GM23248 (cell line): ENCODE data around the gene RASA2. TPM values are rescaled to one million over a fixed set of nuclear protein-coding genes. Genes with fewer than 3 reads are reported as not detected.

Experiments used
- DNase-seq: peaks from one replicate; pipeline ENCODE4 v3.0.0-alpha.2; 2015
- H2AFZ ChIP-seq: fragments of 200-600 bp; sonication (generic); 2 replicates; pipeline ENCODE4 v1.6.1; 2016; ENCODE audit warnings: antibody characterized with exemption
- H3F3A ChIP-seq: fragments of 200-600 bp; sonication (generic); 2 replicates; pipeline ENCODE4 v1.6.1; 2016; ENCODE audit warnings: mild to moderate bottlenecking, antibody characterized with exemption, mixed run types; ENCODE audit not compliant: insufficient read depth
- H3K27ac ChIP-seq: fragments of 200-600 bp; sonication (generic); 2 replicates; pipeline ENCODE4 v1.5.1; 2016; ENCODE audit warnings: mild to moderate bottlenecking
- H3K27me3 ChIP-seq: fragments of 200-600 bp; sonication (generic); replicated peaks from 2 replicates; pipeline ENCODE4 v1.6.1; 2016; ENCODE audit warnings: mild to moderate bottlenecking; ENCODE audit not compliant: insufficient read depth
- H3K36me3 ChIP-seq: fragments of 200-600 bp; sonication (generic); 2 replicates; pipeline ENCODE4 v1.6.1; 2016; ENCODE audit warnings: low read depth, mild to moderate bottlenecking
- H3K4me1 ChIP-seq: fragments of 200-600 bp; sonication (generic); 2 replicates; pipeline ENCODE4 v1.6.1; 2016; ENCODE audit warnings: mild to moderate bottlenecking; ENCODE audit not compliant: insufficient read depth
- H3K4me2 ChIP-seq: fragments of 200-600 bp; sonication (generic); one replicate; pipeline ENCODE4 v1.6.1; 2016; ENCODE audit warnings: mild to moderate bottlenecking; ENCODE audit not compliant: unreplicated experiment
- H3K4me3 ChIP-seq: fragments of 200-600 bp; sonication (generic); 2 replicates; pipeline ENCODE4 v1.5.1; 2016; ENCODE audit warnings: mild to moderate bottlenecking
- H3K79me2 ChIP-seq: fragments of 200-600 bp; sonication (generic); 2 replicates; pipeline ENCODE4 v1.6.1; 2016; ENCODE audit warnings: mild to moderate bottlenecking; ENCODE audit not compliant: insufficient read depth
- H3K9ac ChIP-seq: fragments of 200-600 bp; sonication (generic); 2 replicates; pipeline ENCODE4 v1.6.1; 2016; ENCODE audit warnings: mild to moderate bottlenecking
- H3K9me2 ChIP-seq: fragments of 200-600 bp; sonication (generic); 2 replicates; pipeline ENCODE4 v1.6.1; 2016; ENCODE audit warnings: mixed run types, mild to moderate bottlenecking, moderate library complexity; ENCODE audit not compliant: insufficient read depth
- H3K9me3 ChIP-seq: fragments of 200-600 bp; sonication (generic); one replicate; pipeline ENCODE4 v1.6.1; 2017; ENCODE audit warnings: low read depth
- H4K20me1 ChIP-seq: fragments of 200-600 bp; sonication (generic); 2 replicates; pipeline ENCODE4 v1.6.0; 2016; ENCODE audit not compliant: insufficient read depth
- EZH2 ChIP-seq: fragments of 200-600 bp; sonication (generic); IDR thresholded peaks from 2 replicates; pipeline ENCODE4 v1.6.1; 2018; ENCODE audit warnings: antibody characterized with exemption, mild to moderate bottlenecking; ENCODE audit not compliant: insufficient read depth, poor library complexity, severe bottlenecking
- EZH2phosphoT487 ChIP-seq: fragments of 200-600 bp; sonication (generic); IDR thresholded peaks from 2 replicates; pipeline ENCODE4 v1.6.1; 2018; ENCODE audit warnings: antibody characterized with exemption, moderate library complexity, mild to moderate bottlenecking, low read depth; ENCODE audit not compliant: insufficient read depth
- WGBS, 2 experiments: methylation state at CpG; one replicate each; pipeline ENCODE4 v1.1.6; 2015 to 2017; ENCODE audit warnings: low lambda C conversion rate in 2 of 2, low coverage in 1 of 2; ENCODE audit errors: missing lambda C conversion rate in 2 of 2; 5-methylcytosine and 5-hydroxymethylcytosine counted together
- in situ Hi-C: fragments of 300-500 bp; cut with MboI; formaldehyde crosslinking; loops from 2 replicates; pipeline ENCODE4 v1.15.0; 2020
- polyA plus RNA-seq: library from polyadenylated mRNA; unstranded; fragments of >200 nt; fragmentation: Nextera tagmentation; extraction: Ambion mirVana; gene quantifications from 2 replicates; pipeline ENCODE4 v1.2.1, GENCODE V29; 2016
- total RNA-seq: library from RNA; depleted of rRNA; stranded (reverse); fragments of >200 nt; shearing (Covaris generic); gene quantifications from 2 replicates; pipeline ENCODE4 v1.2.3, GENCODE V29; 2014

Gene RASA2
- total and polyA plus RNA-seq, 2 experiments from 2014 or later: 16.9 to 18.8 TPM

GRCh38 chr3:141537856-141538255 is 51.0 kb downstream of the RASA2 start:
- H3K4me2 ChIP-seq: no peak overlapping the region
- no peak overlapping the region for H3K9ac ChIP-seq
- H4K20me1 ChIP-seq: no peaks in the 10 kb centered on the region
- H3K79me2 ChIP-seq: peaks cover 65% of the 10 kb centered on the region
- peaks cover 34% of the 10 kb centered on the region for H3K4me1 ChIP-seq
- in situ Hi-C loops: no loop called here
- H3K27me3 ChIP-seq: no peaks in the 10 kb centered on the region
- H3K4me3 ChIP-seq: no peak overlapping the region
- H2AFZ ChIP-seq: no peak overlapping the region
- H3K27ac ChIP-seq: no peak overlapping the region
- H3K36me3 ChIP-seq: peaks cover 35% of the 10 kb centered on the region
- H3K9me3 ChIP-seq: no peaks in the 10 kb centered on the region
- TF ChIP-seq EZH2phosphoT487 (no peak), EZH2 (no peak)
- no peaks in the 10 kb centered on the region for H3K9me2 ChIP-seq
- no peak for DNase-seq
- H3F3A ChIP-seq: peaks cover 16% of the 10 kb centered on the region; the same call in 1 of the 2 replicates

- TF ChIP-seq EZH2 (no peak), EZH2phosphoT487 (no peak)
- Histone ChIP-seq H3K4me2 (peak overlapping the region; percentile 41), H3F3A (peaks cover 25% of the 10 kb centered on the region), H3K4me3 (no peak overlapping the region), H3K9ac (0 out of 2 replicates have a peak overlapping the region, but pooled peaks have one; percentile 5), H3K9me3 (no peaks in the 10 kb centered on the region), H3K79me2 (peaks cover 64% of the 10 kb centered on the region), H3K4me1 (peaks cover 34% of the 10 kb centered on the region), H3K9me2 (no peaks in the 10 kb centered on the region), H3K27me3 (no peaks in the 10 kb centered on the region), H3K36me3 (peaks cover 43% of the 10 kb centered on the region), H4K20me1 (no peaks in the 10 kb centered on the region), H2AFZ (no peak overlapping the region), H3K27ac (peak overlapping the region; percentile 22; the same call in 1 of the 2 replicates)
- DNase-seq: peak; percentile 42
- in situ Hi-C loops: no loop called here
- WGBS, 2 experiments: 17 to 37% methylated on average over 2 of the region's 2 CpGs
Observed at GRCh38 chr3:141538568-141539240, 51.9 kb downstream of the RASA2 start.

GRCh38 chr3:141539431-141540187 is 52.8 kb downstream of the RASA2 start:
- H3F3A ChIP-seq: peaks cover 34% of the 10 kb centered on the region
- no peak overlapping the region for H3K9ac ChIP-seq
- H3K4me3 ChIP-seq: no peak overlapping the region
- TF ChIP-seq EZH2: no peak
- no peak for TF ChIP-seq EZH2phosphoT487
- peaks cover 64% of the 10 kb centered on the region for H3K79me2 ChIP-seq
- DNase-seq: no peak
- no peaks in the 10 kb centered on the region for H3K9me3 ChIP-seq
- peaks cover 34% of the 10 kb centered on the region for H3K4me1 ChIP-seq
- H2AFZ ChIP-seq: no peak overlapping the region
- no peaks in the 10 kb centered on the region for H3K27me3 ChIP-seq
- peak overlapping the region; percentile 19 for H3K4me2 ChIP-seq
- H4K20me1 ChIP-seq: no peaks in the 10 kb centered on the region
- WGBS, 2 experiments: 91 to 95% methylated on average over 5 of the region's 5 CpGs
- no peaks in the 10 kb centered on the region for H3K9me2 ChIP-seq
- H3K36me3 ChIP-seq: peaks cover 49% of the 10 kb centered on the region
- H3K27ac ChIP-seq: no peak overlapping the region
- in situ Hi-C loops: no loop called here

GRCh38 chr3:141540531-141540930 is 53.7 kb downstream of the RASA2 start:
- no peaks in the 10 kb centered on the region for H4K20me1 ChIP-seq
- H3K9me3 ChIP-seq: no peaks in the 10 kb centered on the region
- peaks cover 63% of the 10 kb centered on the region for H3K79me2 ChIP-seq
- WGBS, 2 experiments: 99 to 100% methylated on average over 2 of the region's 2 CpGs
- no peak overlapping the region for H3K4me2 ChIP-seq
- no peak overlapping the region for H2AFZ ChIP-seq
- H3K9ac ChIP-seq: no peak overlapping the region
- in situ Hi-C loops: no loop called here
- no peak overlapping the region for H3K27ac ChIP-seq
- peaks cover 34% of the 10 kb centered on the region for H3K4me1 ChIP-seq
- no peak for TF ChIP-seq EZH2
- TF ChIP-seq EZH2phosphoT487: no peak
- H3K4me3 ChIP-seq: no peak overlapping the region
- H3K36me3 ChIP-seq: peaks cover 47% of the 10 kb centered on the region
- no peaks in the 10 kb centered on the region for H3K9me2 ChIP-seq
- peaks cover 35% of the 10 kb centered on the region for H3F3A ChIP-seq
- H3K27me3 ChIP-seq: no peaks in the 10 kb centered on the region
- no peak for DNase-seq
